ENCODE results near the gene CREB3L1.

CREB3L1 gene

DNA sequence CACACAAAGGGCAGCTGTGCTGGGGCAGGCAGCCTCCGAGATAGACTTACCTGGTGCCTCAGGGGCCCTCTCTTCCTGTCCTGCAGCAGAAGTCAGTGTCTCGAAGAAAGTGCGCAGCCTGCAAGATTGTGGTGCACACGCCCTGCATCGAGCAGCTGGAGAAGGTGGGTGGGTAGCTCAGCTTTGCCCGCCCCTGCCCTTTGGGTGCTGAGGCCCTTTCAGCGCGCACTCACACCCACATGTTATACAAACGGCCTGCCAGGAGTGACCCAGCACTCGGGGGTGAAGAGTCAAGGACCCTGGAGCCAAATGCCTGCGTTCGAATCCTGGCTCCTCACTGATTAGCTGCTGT is 90.4 kb downstream of the CREB3L1 start:
- no peak for DNase-seq

- peak; percentile 85 for DNase-seq
These were observed 92.1 kb downstream of the CREB3L1 start for GRCh38 chr11:46369458-46370152.

DNA sequence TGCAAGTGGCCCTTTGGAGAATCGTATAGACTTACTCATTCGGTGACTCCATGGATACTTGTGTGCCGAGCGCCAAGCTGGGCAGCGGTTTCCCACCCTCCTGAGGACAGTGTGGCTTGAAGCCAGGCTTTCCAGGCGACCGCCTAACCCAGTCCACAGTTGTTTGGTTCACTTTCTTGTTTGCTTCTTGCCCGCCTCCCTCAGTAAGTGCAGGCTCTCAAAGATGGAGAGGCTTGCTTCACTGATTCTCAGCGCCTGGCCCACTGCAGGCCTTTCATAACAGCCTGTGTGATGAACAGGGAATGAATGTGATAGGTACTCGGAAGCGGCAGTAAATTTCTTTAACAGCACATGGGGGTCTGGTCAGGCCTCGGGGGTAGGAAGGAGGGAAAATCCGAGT is 92.8 kb downstream of the CREB3L1 start:
- no peak for DNase-seq

Data from NCI-H82 (cell line).